Mesothelial cell of epicardium (in vitro differentiated cells): ENCODE measurements around the gene C1GALT1C1. TPM values are rescaled to one million over a fixed set of nuclear protein-coding genes. Genes with fewer than 3 reads are reported as not detected.
"Not testable (repeated sequence)": the region's sequence is repeated elsewhere in the genome, so short reads cannot be mapped to it uniquely, and the experiment has no call there.

Source experiments
- DNase-seq, 2 experiments: peaks; one replicate each; pipeline ENCODE4 v3.0.0; 2021; ENCODE audit warnings: low spot score in 2 of 2; ENCODE audit not compliant: unreplicated experiment in 2 of 2
- H3K27ac Mint-ChIP-seq: 2 replicates; pipeline ENCODE4 v1.8.0; 2021; ENCODE audit warnings: mixed read lengths
- H3K27me3 Mint-ChIP-seq: 2 replicates; pipeline ENCODE4 v1.8.0; 2021; ENCODE audit warnings: low read depth, mixed read lengths
- H3K36me3 Mint-ChIP-seq: 2 replicates; pipeline ENCODE4 v1.8.0; 2021; ENCODE audit warnings: mixed read lengths
- H3K4me1 Mint-ChIP-seq: 2 replicates; pipeline ENCODE4 v1.8.0; 2021; ENCODE audit warnings: mixed read lengths
- H3K4me3 Mint-ChIP-seq: 2 replicates; pipeline ENCODE4 v1.8.0; 2021; ENCODE audit warnings: mild to moderate bottlenecking, moderate library complexity, mixed read lengths
- H3K9me3 Mint-ChIP-seq: 2 replicates; pipeline ENCODE4 v1.8.0; 2021; ENCODE audit warnings: mixed read lengths
- CTCF ChIP-seq: fragments of 200-600 bp; sonication (generic); IDR thresholded peaks from one replicate; pipeline ENCODE4 v1.5.0; 2021; ENCODE audit warnings: antibody characterized with exemption; ENCODE audit not compliant: unreplicated experiment
- total RNA-seq: library from RNA; stranded (reverse); gene quantifications from 3 replicates; pipeline ENCODE4 v1.2.1, GENCODE V29; 2021

The C1GALT1C1 gene
- total RNA-seq, 1 donor from 2014 or later, result 12.8 TPM

- DNase-seq, result no peak
- no peak for TF ChIP-seq CTCF
- Mint-ChIP-seq H3K27me3 (no peaks in the 10 kb centered on the region), H3K36me3 (no peaks in the 10 kb centered on the region), H3K9me3 (peaks cover 16% of the 10 kb centered on the region), H3K4me3 (no peak overlapping the region), H3K4me1 (peaks cover 3% of the 10 kb centered on the region), H3K27ac (no peak overlapping the region)
Measured at GRCh38 chrX:120668357-120668756, 38.5 kb upstream of the C1GALT1C1 start.

GRCh38 chrX:120664535-120664934, 34.7 kb upstream of the C1GALT1C1 start:
- not testable (repeated sequence) for DNase-seq, H3K27ac Mint-ChIP-seq, H3K4me1 Mint-ChIP-seq, H3K4me3 Mint-ChIP-seq, H3K27me3 Mint-ChIP-seq, H3K36me3 Mint-ChIP-seq
- H3K9me3 Mint-ChIP-seq, result peaks cover 12% of the 10 kb centered on the region

GRCh38 chrX:120664081-120664480, 34.2 kb upstream of the C1GALT1C1 start:
- peak; percentile 52 for TF ChIP-seq CTCF
- H3K36me3 Mint-ChIP-seq, result no peaks in the 10 kb centered on the region
- H3K9me3 Mint-ChIP-seq, result peaks cover 12% of the 10 kb centered on the region
- H3K27ac Mint-ChIP-seq, result no peak overlapping the region
- no peak for DNase-seq
- no peaks in the 10 kb centered on the region for H3K27me3 Mint-ChIP-seq
- H3K4me1 Mint-ChIP-seq, result no peaks in the 10 kb centered on the region
- H3K4me3 Mint-ChIP-seq, result no peak overlapping the region

GRCh38 chrX:120662662-120663061, 32.8 kb upstream of the C1GALT1C1 start:
- H3K27ac Mint-ChIP-seq, result no peak overlapping the region

GRCh38 chrX:120660637-120661036, 30.8 kb upstream of the C1GALT1C1 start:
- no peak for DNase-seq
- H3K4me3 Mint-ChIP-seq, result no peak overlapping the region
- TF ChIP-seq CTCF, result no peak
- H3K9me3 Mint-ChIP-seq, result peaks cover 27% of the 10 kb centered on the region
- no peak overlapping the region for H3K27ac Mint-ChIP-seq
- no peaks in the 10 kb centered on the region for H3K36me3 Mint-ChIP-seq
- no peaks in the 10 kb centered on the region for H3K4me1 Mint-ChIP-seq
- H3K27me3 Mint-ChIP-seq, result no peaks in the 10 kb centered on the region

More at GRCh38 chrX:120662662-120663061, 32.8 kb upstream of the C1GALT1C1 start:
- no peaks in the 10 kb centered on the region for H3K27me3 Mint-ChIP-seq
- no peaks in the 10 kb centered on the region for H3K4me1 Mint-ChIP-seq
- no peak for TF ChIP-seq CTCF
- no peak for DNase-seq
- no peak overlapping the region for H3K4me3 Mint-ChIP-seq
- H3K9me3 Mint-ChIP-seq, result peaks cover 18% of the 10 kb centered on the region
- no peaks in the 10 kb centered on the region for H3K36me3 Mint-ChIP-seq

- H3K4me3 Mint-ChIP-seq, result no peak overlapping the region
- H3K9me3 Mint-ChIP-seq, result peaks cover 29% of the 10 kb centered on the region
- H3K36me3 Mint-ChIP-seq, result no peaks in the 10 kb centered on the region
- TF ChIP-seq CTCF, result no peak
- no peaks in the 10 kb centered on the region for H3K27me3 Mint-ChIP-seq
- no peaks in the 10 kb centered on the region for H3K4me1 Mint-ChIP-seq
- H3K27ac Mint-ChIP-seq, result no peak overlapping the region
- no peak for DNase-seq
Measured at GRCh38 chrX:120653000-120653399, 23.1 kb upstream of the C1GALT1C1 start.

- H3K9me3 Mint-ChIP-seq, result peaks cover 25% of the 10 kb centered on the region
- H3K27me3 Mint-ChIP-seq, H3K4me3 Mint-ChIP-seq, H3K27ac Mint-ChIP-seq, H3K4me1 Mint-ChIP-seq, H3K36me3 Mint-ChIP-seq, DNase-seq: not testable (repeated sequence)
Measured at GRCh38 chrX:120652256-120652655, 22.4 kb upstream of the C1GALT1C1 start.
